ENCODE measurements around the gene LRRC74B.

Gene LRRC74B

DNA sequence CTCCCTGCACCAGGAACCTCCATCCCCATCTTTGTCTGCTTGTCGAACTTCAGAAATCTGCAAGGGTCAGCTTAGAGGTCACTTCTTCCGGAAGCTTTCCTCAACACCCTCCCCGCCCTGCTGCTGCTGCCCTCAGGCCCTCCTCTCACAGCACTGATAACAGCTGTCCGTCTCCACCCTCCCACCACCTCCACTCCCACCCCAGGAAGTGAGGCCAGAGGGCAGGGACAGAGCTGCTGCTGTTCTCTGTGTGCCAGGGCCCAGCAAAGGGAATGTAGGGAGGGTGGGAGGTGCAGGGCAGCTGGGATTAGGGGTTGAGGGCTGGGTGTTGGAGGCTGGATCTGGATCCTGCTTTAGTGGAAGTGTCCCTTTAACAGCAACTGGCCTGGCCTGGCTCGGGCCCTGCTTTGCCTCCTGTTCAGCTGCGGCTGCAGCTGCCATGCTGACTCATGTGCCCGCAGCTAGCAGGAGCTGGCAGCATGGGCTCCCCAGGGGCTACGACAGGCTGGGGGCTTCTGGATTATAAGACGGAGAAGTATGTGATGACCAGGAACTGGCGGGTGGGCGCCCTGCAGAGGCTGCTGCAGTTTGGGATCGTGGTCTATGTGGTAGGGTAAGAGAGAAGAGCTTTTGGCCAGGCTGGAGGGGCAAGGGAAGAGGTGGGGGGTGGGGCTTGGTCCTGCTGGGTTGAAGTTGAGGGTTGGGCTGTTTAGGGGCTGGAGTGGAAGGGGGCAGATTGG, 30.9 kb upstream of the LRRC74B start, which contains the start of gene P2RX6:
P2RX6 (plus strand) TSS at position 440 of the 740 bp plus-strand sequence; CDS start at position 450, 10 bp downstream.
- no peak for DNase-seq

DNA sequence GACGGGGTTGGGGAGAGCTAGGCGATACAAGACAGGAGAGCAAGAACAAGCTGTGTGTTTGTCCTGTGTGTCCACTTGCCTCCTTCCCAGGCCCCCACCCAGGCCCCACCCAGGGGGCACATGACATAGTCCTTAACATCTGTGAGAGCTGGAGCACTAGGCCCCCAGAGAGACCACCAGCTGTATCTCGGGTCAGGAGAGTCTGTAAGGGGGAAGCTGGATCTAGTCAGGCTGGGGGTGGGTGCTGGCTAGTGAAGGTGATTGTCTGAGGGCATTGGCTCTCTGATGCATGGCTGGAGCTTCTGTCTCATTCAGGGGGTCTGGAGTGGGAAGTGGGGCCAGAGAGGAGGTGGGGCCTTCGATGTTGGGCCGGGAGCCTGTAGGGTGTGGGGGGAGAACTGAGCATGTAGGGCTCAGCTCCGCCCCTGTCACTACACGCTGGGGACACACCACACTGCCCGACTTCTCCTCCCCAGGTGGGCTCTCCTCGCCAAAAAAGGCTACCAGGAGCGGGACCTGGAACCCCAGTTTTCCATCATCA, 30.2 kb upstream of the LRRC74B start:
- DNase-seq, result no peak

DNA sequence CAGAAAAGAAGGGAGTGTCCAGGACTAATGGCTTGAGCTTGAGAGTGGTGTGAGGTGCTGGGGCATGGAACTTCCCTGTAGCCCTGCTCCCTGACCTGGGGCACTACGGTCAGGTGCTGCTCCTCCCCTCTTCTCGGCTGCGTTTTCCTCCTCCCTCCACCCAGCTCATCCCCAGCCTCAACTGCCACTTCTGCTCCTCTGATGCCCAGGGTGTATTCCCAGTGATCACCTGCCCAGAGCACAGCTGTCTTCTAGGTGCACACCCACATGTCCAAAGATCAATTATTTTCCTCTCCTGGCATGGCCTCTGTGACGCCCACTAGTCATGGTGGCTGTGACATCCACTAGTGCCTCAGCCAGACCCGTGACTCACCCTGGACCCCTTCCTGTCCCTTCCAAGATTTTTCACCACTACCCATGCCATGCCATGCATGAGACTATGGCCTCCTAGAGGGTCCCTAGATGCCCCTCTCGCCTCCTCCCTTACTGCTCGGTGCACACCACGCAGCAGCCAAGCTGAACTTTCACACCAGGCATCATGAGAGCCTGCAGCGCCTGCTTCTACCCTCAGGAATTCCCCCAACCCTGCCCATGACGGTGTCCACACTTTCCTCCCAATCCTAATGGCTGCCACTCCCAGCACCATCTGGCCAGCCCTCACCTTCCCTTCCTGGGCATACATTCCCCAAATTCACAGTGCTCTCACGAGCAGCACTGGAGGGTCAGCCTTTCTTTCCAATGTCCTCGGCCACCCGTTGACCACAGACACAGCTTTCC, 28.9 kb upstream of the LRRC74B start:
- DNase-seq, result no peak

DNA sequence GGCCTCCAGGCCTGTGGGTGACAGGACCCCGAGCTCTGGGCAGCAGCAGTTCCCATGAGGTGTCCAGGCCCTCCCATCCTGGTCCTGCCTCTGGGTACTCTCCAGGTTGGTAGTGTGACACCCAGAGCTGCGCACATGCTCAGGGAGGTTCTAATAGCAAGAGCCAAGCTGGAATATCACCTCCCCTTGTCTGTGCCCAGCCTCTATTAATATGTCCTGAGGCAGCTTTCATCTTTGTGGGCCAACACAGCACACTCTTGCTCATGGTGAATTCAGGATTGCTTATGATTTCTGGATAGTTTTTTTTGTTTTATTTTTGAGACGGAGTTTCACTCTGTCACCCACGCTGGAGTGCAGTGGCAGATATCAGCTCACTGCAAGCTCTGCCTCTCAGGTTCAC, 27.4 kb upstream of the LRRC74B start:
- DNase-seq, result no peak

DNA sequence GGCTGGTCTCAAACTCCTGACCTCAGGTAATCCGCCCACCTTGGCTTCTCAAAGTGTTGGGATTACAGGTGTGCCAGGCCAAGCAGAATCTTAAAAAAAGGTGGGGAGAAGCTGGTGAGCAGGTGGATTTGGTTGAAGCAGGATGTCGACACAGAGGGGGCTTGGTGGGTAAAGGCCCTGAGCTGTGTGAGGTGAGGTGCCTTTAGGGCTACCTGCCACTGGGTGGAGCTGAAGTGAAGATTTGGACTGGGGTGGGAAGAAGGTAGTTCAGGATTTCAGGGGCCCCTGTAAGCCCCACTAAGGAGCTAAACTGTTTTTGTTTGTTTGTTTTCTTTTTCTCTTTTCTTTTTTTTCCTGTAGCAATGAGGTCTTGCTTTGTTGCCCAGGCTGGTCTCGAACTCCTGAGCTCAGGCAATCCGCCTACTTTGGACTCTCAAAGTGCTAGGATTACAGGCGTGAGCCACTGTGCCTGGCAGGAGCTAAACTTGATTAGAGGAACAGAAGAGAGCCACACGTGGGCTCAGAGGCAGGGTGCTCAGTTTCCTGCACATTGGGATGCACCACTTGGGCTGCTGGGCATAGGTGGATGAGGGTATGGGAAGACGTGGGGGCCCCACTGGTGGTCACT, 24.8 kb upstream of the LRRC74B start:
- DNase-seq, result no peak

DNA sequence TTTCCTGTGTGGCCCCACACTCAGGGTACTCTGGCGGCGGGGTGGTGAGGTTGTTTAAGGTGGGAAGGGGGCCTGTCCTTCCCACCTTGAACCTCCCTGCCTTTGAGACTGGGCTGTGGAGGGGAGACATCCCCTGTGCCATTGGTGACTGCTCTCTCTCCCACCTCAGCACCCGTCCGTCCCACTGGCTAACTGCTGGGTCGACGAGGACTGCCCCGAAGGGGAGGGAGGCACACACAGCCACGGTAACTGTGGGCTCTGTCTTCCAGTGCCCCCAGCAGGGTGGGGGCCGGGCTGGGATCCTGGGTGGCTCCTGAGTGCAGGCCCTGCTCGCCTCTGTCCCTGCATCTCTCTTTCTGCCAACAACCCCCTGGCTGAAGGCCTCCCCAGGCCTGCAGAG, 23.2 kb upstream of the LRRC74B start:
- no peak for DNase-seq

DNA sequence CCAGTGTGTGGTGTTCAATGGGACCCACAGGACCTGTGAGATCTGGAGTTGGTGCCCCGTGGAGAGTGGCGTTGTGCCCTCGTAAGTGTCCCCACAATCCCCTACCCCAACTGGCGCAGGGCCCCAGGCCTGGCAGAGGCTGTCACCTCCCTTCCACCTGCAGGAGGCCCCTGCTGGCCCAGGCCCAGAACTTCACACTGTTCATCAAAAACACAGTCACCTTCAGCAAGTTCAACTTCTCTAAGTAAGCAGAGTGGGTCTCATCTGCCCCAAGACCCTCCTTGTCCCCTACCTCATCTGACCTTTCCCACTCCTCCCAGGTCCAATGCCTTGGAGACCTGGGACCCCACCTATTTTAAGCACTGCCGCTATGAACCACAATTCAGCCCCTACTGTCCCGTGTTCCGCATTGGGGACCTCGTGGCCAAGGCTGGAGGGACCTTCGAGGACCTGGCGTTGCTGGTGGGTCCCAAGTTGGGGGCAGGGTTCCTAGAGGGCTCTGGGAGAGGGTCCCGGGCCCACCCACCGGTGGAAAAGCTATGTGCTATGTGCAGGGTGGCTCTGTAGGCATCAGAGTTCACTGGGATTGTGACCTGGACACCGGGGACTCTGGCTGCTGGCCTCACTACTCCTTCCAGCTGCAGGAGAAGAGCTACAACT, 22.7 kb upstream of the LRRC74B start:
- no peak for DNase-seq

DNA sequence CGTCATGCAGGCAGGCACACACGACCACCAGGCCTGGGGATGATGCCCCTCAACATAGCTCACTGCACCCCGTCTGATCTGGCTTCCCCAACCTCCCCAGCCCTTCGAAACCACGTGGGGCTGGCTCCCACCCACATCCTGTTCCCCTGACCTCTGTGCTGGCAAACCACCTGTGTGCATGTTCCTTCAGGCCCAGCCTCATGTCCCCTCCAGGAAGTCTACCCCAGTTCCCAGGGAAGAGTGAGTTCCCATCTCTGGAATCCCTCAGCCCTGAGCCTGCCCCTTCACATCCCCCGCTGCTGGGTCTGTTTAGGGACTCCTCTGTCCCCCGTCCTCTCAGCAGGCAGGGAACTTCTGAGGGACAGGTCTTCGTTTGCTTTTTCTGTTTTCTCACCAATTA, 20.5 kb upstream of the LRRC74B start:
- no peak for DNase-seq

DNA sequence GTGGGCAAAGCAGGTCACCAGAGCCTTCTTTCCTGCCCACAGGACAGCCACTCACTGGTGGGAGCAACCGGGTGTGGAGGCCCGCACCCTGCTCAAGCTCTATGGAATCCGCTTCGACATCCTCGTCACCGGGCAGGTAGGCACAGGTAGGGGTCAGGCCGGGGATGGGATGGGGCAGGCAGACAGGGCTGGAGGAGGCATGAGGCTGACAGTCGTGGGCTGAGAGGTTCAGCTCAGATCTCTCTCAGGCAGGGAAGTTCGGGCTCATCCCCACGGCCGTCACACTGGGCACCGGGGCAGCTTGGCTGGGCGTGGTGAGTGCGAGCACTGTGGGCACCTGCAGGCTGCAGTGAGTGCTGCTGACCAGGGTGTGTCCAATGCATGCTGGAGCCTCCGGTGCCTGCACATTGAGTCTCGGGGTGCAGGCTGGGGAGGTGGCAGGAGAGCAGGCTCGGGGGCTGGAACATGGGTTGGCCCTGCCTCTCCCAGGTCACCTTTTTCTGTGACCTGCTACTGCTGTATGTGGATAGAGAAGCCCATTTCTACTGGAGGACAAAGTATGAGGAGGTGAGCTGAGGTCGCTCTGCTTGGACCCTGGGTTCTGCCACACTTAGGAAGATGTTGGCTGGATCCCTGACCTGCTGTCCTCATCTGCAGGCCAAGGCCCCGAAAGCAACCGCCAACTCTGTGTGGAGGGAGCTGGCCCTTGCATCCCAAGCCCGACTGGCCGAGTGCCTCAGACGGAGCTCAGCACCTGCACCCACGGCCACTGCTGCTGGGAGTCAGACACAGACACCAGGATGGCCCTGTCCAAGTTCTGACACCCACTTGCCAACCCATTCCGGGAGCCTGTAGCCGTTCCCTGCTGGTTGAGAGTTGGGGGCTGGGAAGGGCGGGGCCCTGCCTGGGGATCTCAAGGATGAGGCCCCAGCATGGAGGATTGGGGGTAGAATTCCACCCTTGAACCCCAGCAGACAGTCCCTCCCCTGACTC, 19.7 kb upstream of the LRRC74B start:
- DNase-seq, result no peak

DNA sequence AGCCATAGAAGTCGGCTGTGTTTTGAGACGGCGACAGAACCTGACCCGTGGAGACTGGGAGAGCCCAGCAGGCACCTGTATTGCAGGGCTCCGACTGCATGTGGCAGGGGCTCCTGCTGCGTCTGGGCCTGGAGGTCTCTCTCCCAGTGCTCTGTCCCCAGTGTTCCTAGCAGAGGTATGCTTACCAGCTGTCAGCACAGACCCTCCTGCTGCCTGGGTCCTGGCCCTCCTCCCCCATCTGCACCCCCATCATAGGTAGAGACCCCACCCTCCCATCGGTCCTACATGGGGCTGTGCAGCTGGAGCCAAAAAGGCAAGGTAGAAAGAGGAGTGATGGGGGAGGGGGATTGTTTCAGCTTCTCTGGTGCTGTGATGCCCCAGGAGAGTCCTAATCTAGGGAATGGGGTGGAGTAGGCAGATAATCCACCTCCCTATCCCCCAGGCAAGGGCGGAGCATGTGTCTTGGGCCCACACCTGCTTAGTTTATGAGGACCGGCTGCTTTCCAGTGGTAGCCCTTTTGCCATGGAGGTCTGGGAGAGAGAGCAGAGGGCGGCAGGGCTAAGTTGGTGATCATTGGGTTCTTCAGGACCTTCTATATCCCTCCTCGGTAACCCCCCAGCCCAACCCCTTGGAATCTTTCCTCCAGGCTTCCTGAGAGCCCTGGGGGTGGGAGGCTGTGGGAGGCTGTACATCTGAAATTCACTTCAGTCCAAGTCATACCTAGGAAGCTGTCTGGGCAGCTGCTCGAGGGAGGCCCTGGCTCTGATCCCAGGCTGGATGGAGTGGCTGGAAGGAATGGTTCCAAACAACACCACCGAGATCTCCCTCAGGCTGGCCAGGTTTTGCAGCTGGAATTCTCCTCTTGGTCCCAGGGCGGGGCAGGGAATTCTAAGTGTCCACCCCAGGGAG, 18.7 kb upstream of the LRRC74B start:
- no peak for DNase-seq

DNA sequence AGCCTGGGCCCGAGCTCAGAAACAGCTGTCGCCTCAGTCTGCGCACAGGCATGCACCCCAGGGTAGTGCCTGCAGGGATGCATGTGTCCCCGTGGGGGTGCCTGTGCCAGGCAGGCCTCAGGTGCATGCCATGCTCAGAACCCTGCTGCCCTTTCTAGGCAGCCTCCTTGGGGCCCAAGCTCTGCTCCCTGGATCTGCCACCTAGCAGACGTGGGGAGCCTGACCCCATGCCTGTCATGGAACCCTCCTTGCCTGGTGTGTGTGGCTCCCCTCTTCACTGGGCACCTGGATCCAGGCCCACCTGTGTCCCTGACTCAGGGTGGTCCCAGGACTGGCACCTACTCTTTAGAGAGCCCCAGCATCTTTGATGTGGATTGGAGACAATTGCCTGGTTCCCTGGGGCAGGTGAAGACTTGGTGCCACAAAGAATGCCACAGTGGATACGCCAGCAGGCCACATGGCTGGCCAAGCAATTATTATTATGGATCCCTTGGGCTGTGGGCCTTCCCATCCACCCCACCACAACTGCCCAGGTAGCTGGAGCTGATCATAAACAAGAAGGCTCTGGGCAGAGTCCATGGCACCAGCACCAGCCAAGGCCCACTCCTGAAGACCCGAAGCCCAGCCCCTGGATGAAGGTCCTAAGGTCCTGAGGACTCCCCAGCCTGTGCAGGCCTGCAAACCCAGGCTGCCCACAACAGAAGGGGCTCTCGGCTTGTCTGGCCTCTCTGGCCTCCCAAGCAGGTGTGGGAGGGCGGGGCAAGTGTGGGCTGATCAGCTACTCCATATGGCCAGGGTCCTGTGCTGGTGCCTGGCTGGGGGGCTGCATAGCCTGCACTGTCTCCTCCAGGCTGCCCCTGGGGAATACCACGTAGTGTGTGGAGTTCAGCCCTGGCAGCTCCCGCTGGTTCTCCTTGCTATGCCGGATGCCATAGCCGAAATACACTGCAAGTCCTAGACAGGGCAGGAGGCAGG, 17.2 kb upstream of the LRRC74B start:
- no peak for DNase-seq

DNA sequence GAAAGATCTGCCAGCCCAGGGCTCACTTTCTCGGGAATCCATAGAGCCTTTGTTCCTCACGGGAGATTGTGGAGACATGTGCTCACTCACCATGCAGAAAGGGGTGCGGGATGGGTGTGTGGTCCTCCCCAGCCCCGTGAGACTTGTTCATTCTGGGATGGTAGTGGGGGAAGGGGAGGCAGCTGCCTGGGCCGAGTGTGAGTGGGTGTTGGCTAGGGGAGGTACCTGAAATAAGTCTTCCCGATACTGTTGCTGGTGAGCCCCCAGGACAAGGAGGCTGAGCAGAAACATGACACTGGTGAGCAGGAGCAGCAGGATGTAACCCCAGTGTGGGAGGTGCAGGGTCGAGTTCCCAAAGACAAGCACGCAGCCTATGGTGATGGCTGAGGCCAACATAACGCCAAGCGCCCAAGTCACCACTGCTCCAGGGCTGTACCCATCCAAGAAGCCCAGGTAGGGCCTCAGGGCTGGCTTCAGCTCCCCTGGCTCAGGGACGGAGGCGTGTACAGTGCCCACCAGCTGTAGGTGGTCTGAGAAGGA, 16.2 kb upstream of the LRRC74B start:
- no peak for DNase-seq

DNA sequence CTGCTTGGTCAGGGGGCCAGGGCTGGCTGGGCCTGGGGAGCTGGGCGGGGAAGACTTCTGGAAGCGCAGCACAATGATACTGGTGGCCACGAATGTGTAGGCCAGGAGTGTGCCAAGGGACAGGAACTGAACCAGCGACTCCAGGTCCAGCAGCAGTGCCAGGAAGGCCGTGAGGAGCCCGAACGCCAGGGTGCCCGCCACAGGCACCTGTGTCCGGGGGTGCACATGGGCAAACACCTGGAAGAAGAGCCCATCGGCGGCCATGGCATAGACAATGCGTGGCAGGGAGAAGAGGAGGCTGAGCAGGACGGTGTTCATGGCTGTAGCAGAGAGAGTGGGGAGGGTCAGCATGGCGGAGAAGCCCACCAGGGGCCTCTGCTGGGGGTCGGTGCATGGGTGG, 15.7 kb upstream of the LRRC74B start:
- no peak for DNase-seq

DNA sequence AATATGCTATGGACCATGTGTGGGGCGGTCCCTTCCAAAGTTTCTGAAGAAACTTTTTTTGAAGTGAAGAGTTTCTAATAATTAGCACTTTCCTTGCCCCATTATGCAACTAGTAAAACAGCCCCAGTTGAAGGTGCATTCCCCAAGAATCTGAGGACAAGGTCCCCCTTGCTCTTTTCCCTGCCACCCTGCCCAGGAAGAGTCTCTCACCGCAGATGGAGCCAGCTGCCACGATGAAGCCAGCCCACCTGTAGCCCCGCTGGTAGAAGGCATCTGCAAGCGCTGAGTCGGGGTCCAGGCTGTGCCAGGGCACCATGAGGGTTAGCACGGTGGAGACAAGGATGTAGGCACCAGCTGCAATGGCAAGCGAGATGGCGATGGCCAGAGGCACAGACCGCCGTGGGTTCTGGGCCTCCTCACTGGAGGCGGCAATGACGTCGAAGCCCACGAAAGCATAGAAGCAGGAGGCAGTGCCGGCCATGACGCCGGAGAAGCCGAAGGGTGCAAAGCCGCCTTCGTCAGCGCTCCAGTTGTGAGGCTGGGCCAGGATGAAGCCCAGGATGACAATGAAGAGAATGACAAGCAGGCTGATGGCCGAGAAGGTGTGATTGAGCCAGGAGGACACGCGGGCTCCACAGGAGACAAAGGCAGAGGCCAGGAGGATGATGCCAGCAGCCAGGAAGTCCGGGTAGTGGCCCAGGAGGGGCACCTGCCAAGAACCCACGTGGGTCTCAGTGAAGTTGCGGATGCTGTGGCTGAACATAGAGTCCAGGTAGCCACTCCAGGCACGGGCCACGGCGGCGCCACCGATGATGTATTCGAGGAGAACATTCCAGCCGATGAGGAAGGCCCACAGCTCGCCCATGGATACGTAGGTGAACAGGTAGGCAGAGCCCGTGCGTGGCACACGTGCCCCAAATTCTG, 14.9 kb upstream of the LRRC74B start:
- DNase-seq, result no peak

DNA sequence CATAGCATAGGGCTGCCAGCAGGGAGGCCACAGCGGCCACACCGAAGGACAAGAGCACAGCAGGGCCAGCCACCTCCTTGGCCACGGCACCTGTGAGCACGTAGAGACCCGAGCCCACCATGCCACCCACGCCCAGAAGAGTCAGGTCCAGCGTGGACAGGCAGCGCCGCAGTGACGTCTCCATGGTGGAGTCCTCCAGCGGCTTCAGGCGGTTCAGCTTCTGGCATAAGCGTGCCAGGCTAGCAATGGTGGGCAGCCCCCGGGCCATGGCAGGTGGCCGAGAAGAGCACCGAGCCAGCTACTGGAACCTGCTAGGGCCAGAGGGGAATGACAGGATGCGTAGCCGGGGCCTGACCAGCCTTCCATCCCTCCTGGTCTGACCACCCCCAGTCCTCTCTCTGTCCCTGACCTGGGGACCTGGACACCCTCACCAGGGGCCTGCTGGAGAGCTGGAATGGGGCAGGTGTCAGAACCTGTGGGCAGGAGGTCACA, 14.2 kb upstream of the LRRC74B start:
- DNase-seq, result no peak

DNA sequence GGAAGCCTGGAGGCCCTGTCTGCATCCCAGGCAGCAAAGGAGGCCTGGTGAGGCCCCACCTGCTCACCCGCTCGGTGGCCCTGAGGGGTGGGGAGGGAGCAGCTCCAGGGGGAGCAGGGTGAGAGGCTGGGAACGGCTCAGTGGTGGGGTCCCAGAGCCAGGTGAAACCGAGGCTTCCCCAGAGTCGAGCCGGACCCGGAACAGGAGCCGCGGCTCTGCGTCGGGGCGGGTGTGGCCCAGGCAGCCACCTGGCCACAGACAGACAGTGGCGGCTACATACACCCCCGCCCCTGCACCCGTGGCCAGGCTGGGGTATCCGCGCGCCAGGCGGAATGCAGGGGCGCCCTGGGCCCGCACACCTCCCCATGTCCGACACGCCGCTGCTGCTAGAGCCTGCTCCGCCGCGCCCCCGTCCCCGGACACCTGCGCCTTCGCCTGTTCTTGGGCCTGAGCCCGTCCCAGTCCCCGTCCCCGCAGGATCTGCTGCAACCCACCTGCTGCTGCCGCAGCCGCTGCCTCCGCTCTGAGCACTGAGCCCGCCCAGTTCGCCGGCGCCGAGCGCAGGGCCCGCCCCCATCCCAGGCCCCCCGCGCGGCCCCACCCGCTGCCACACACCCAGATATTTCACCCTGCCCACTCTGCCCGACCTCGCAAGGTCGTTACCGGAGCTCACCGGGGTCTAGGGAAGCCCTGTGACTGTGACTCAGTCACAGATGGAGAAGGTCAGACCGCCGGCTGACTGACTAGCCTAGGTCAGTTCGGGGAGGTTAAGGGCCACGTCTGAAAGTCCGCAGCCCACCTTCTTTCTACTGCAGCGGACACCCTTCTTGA, 13.5 kb upstream of the LRRC74B start, which contains the start of gene SLC7A4:
SLC7A4 (minus strand) TSS at position 525 of the 831 bp plus-strand sequence. CDS start 749 bp downstream, outside the sequence.
- no peak for DNase-seq

Measured in CD4-positive, alpha-beta T cell treated with Interferon gamma for 1 hour (primary cell).